ENCODE results near the gene LHX3. TPM values are rescaled to one million over a fixed set of nuclear protein-coding genes. Genes with fewer than 3 reads are reported as not detected.
"Not testable (repeated sequence)": the region's sequence is repeated elsewhere in the genome, so short reads cannot be mapped to it uniquely, and the experiment has no call there.

The LHX3 gene
- total and polyA plus RNA-seq, 8 donors: not detected

DNA sequence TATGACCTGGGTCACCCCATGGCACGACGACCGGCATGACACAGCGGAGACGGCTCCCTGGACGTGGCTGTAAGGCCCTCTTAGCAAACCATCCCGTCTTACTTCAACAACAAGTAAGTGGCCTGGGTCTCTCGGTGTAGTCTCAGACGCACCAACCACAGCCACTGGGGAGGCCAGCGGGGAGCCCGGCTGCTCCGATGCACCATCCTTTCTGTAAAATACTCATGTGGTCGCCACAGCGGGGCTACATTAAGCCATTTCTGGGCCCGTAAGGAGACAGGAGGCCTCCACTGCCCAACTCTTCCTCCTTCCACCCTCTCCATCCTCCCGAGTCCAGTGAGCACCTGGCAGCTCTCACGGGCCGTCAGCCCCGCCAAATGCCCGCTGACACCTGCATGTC, 36.0 kb upstream of the LHX3 start:
- H3K9me3 ChIP-seq: no peaks in the 10 kb centered on the region
- peaks cover 0 to 8% of the 10 kb centered on the region in 2 donors for H3K36me3 ChIP-seq
- TF ChIP-seq, protein P1, sequence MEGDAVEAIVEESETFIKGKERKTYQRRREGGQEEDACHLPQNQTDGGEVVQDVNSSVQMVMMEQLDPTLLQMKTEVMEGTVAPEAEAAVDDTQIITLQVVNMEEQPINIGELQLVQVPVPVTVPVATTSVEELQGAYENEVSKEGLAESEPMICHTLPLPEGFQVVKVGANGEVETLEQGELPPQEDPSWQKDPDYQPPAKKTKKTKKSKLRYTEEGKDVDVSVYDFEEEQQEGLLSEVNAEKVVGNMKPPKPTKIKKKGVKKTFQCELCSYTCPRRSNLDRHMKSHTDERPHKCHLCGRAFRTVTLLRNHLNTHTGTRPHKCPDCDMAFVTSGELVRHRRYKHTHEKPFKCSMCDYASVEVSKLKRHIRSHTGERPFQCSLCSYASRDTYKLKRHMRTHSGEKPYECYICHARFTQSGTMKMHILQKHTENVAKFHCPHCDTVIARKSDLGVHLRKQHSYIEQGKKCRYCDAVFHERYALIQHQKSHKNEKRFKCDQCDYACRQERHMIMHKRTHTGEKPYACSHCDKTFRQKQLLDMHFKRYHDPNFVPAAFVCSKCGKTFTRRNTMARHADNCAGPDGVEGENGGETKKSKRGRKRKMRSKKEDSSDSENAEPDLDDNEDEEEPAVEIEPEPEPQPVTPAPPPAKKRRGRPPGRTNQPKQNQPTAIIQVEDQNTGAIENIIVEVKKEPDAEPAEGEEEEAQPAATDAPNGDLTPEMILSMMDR (IDR thresholded peaks at IDR 0.05): no peak
- H3K4me3 ChIP-seq: no peak overlapping the region
- H3K4me1 ChIP-seq: peaks cover 9 to 26% of the 10 kb centered on the region in 2 donors
- H3K27ac ChIP-seq: no peak overlapping the region
- ATAC-seq: no peak
- no peaks in the 10 kb centered on the region for H3K27me3 ChIP-seq
- no peak for DNase-seq
- intact Hi-C loops (cut with DNase I): no loop called here

DNA sequence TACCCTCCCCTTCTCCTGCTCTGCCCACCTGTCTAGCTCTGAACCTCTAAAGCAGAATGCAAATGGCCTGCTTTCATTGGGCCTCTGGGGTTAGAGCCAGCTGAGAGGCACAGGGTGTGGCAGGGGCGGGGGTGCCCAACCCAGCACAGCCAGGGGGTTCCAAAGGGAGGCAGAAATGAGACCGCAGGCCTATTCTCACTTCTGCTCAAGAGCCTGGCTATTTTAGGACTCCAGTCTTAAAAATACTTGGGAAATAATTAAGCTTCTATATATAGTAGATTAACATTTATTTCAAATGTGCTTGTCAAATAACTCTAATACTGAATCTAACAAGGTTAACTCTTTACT, 35.0 kb upstream of the LHX3 start:
- Histone ChIP-seq H3K27ac (no peak overlapping the region), H3K4me3 (no peak overlapping the region), H3K9me3 (no peaks in the 10 kb centered on the region), H3K4me1 (peaks cover 9 to 24% of the 10 kb centered on the region in 2 donors), H3K36me3 (peaks cover 0 to 17% of the 10 kb centered on the region in 2 donors), H3K27me3 (no peaks in the 10 kb centered on the region)
- intact Hi-C loops (cut with DNase I): no loop called here
- DNase-seq (peak in 1 of 4 donors; percentile 21), ATAC-seq (peak; percentile 50)
- TF ChIP-seq, protein P1 (IDR thresholded peaks at IDR 0.05): no peak

DNA sequence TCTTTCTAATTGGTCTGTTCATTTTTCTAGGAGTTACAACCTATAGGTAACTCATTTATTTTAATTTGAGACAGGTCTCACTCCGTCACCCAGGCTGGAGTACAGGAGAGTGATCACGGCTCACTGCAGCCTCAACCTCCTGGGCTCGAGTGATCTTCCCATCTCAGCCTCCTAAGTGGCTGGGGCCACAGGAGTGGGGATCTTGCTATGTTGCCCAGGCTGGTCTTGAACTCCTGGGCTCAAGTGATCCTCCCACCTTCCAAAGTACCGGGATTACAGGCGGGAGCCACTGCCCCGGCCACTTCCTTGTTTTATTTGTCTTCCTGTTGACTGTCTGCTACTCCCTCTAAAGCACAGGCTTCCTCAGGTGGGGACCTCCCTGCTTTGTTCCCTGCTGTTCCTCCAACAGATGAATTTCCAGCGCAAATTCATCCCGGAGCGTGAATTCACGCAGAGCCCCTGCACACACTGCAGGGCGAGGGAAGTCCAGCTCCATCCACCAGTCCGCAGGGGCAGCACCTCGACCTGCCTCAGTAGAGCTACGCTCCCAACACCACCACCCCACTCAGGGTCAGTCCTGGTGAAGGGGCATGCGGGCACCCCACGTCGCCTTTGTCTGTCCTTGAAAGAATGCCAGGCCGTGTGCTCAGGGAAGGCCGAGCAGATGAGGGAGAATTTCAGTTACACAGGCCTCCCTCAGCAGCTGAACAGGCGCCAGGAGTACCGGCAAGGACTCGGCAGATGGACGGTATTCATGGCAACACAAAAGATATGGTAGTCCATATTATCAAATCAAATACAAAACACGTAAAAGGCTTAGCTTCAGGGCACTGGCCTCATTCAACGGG, 34.4 kb upstream of the LHX3 start:
- intact Hi-C loops (cut with DNase I): no loop called here
- no peak overlapping the region for H3K27ac ChIP-seq
- no peak for ATAC-seq
- no peaks in the 10 kb centered on the region for H3K9me3 ChIP-seq
- no peaks in the 10 kb centered on the region for H3K27me3 ChIP-seq
- no peak overlapping the region for H3K4me3 ChIP-seq
- peaks cover 0 to 20% of the 10 kb centered on the region in 2 donors for H3K36me3 ChIP-seq
- TF ChIP-seq, protein P1 (IDR thresholded peaks at IDR 0.05): no peak
- peak in 1 of 4 donors; percentile 41 for DNase-seq
- peaks cover 3 to 18% of the 10 kb centered on the region in 2 donors for H3K4me1 ChIP-seq

DNA sequence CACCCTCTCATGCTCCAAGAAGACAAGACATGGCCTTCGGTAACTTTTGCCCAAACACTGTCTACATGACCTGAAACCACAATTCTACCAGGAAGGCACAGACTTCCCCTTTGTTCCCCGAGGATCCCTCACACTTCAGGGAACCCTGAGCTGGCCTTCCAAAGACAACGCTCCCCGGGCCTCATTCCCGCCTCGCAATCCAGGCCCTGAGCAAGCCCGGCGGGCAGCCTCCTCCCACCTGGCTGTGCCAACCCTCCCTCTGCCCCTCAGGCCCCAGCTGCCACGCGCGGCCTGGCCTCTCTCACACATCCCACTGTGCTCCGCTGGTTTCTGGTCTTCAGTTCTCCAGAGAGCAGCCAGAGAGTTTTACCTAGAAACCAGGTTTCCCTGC, 33.4 kb upstream of the LHX3 start:
- no peak overlapping the region for H3K4me3 ChIP-seq
- ATAC-seq: no peak
- H3K27me3 ChIP-seq: no peaks in the 10 kb centered on the region
- peak in 1 of 4 donors; percentile 72 for DNase-seq
- peaks cover 0 to 11% of the 10 kb centered on the region in 2 donors for H3K4me1 ChIP-seq
- no peak overlapping the region for H3K27ac ChIP-seq
- intact Hi-C loops (cut with DNase I): no loop called here
- no peaks in the 10 kb centered on the region for H3K9me3 ChIP-seq
- peaks cover 0 to 20% of the 10 kb centered on the region in 2 donors for H3K36me3 ChIP-seq
- TF ChIP-seq, protein P1 (IDR thresholded peaks at IDR 0.05): no peak

DNA sequence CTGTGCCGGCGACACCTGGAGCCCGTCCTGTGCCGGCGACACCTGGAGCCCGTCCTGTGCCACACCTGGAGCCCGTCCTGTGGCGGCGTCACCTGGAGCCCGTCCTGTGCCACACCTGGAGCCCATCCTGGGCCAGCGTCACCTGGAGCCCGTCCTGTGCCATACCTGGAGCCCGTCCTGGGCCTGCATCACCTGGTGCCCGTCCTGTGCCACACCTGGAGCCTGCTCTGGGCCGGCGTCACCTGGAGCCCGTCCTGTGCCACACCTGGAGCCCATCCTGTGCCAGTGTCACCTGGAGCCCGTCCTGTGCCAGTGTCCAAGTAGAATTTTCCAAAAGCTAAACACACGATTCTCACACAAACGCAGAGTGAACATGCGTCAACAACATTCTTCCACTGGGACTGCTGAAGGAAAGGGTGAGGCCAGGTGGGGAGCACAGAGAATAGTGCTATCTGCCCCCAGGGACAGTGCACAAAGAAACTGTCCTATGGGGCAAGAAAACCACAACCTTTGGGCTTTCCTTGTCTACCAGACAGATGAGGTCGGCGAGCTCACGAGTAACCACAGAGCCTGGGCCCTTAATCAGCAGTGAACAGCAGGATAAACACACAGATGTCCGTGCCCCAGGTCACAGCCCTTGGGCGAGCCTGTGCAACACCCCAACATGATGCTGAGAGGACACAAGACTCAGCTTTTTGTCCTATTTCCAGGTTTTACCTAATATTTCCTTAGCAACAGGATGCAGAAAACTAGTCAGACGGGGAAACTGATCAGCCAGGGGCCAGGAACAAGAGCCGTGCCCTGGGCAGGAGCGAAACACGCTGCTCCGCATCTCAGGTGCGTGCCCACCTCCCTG, 32.8 kb upstream of the LHX3 start:
- intact Hi-C loops (cut with DNase I): no loop called here
- Histone ChIP-seq H3K27me3 (no peaks in the 10 kb centered on the region), H3K4me1 (peaks cover 0 to 17% of the 10 kb centered on the region in 2 donors), H3K36me3 (peaks cover 0 to 20% of the 10 kb centered on the region in 2 donors), H3K4me3 (no peak overlapping the region), H3K9me3 (no peaks in the 10 kb centered on the region), H3K27ac (no peak overlapping the region)
- DNase-seq (no peak), ATAC-seq (no peak)
- TF ChIP-seq, protein P1 (IDR thresholded peaks at IDR 0.05): no peak

DNA sequence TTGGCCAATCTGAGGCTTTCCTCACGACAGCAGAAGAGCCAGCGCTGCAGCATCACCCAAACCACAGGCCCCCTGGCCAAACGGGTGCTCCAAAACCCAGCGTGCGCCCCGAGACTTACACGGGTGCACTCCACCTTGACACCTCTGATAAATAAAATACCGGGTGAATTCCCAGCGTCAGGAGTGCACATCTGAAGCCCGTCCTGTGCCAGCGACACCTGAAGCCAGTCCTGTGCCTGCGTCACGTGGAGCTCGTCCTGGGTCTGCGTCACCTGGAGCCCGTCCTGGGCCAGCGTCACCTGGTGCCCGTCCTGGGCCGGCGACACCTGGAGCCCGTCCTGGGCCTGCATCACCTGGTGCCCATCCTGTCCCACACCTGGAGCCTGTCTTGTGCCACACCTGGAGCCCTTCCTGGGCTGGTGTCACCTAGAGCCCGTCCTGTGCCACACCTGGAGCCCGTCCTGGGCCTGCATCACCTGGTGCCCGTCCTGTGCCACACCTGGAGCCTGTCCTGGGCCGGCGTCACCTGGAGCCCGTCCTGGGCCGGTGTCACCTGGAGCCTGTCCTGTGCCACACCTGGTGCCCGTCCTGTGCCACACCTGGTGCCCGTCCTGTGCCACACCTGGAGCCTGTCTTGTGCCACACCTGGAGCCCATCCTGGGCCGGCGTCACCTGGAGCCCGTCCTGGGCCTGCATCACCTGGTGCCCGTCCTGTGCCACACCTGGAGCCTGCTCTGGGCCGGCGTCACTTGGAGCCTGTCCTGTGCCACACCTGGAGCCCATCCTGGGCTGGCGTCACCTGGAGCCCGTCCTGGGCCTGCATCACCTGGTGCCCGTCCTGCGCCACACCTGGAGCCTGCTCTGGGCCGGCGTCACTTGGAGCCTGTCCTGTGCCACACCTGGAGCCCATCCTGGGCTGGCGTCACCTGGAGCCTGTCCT, 31.8 kb upstream of the LHX3 start:
- DNase-seq: peak in 1 of 4 donors; percentile 59
- Histone ChIP-seq H3K4me1 (peaks cover 0 to 24% of the 10 kb centered on the region in 2 donors), H3K36me3 (peaks cover 0 to 20% of the 10 kb centered on the region in 2 donors)
- intact Hi-C loops (cut with DNase I); H3K27ac ChIP-seq; H3K27me3 ChIP-seq; H3K4me3 ChIP-seq; H3K9me3 ChIP-seq; ATAC-seq: not testable (repeated sequence)

Data from left lung (tissue), 10 donors.